Measurements from ENCODE around the gene ZSWIM6. TPM values are rescaled to one million over a fixed set of nuclear protein-coding genes. Genes with fewer than 3 reads are reported as not detected.
"Not testable (repeated sequence)": the region's sequence is repeated elsewhere in the genome, so short reads cannot be mapped to it uniquely, and the experiment has no call there.

The ZSWIM6 gene
- total RNA-seq, 1 donor from 2014 or later, result 8.9 TPM

DNA sequence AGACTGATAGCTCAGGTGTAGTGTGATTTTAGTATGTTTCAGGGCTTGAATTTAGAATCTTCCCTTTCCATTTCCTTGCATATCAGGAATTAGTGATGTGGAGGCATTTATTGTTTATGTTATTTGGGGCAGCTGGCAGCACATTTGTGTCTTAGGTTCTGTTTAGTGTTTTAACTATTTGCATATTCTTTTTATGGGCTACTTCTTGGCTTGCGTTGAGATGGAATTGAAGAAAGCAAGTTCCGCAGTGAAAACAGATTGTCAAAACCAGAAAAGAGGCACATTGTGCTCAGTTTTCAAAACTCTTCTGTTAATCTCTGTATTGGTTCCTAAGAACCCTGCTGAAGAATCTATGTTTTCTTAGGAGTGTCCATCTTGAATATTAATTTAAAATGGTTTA lies 80.3 kb downstream of the ZSWIM6 start:
- H3K4me1 Mint-ChIP-seq (ENCODE audit: low read depth), result peaks cover 32% of the 10 kb centered on the region
- intact Hi-C loops (cut with micrococcal nuclease), result no loop called here
- H3K36me3 Mint-ChIP-seq (ENCODE audit: low read depth), result no peaks in the 10 kb centered on the region
- no peak for DNase-seq (ENCODE audit: low spot score)
- peaks cover 9% of the 10 kb centered on the region for H3K27me3 Mint-ChIP-seq (ENCODE audit: low read depth)
- H3K9me3 Mint-ChIP-seq, result no peaks in the 10 kb centered on the region
- H3K27ac Mint-ChIP-seq, result no peak overlapping the region
- H3K4me3 Mint-ChIP-seq (ENCODE audit: low read depth), result no peak overlapping the region

- intact Hi-C loops (cut with micrococcal nuclease), result not testable (repeated sequence)
Observed at GRCh38 chr5:61413205-61413604, 81.1 kb downstream of the ZSWIM6 start.

GRCh38 chr5:61414806-61415205 lies 82.7 kb downstream of the ZSWIM6 start:
- H3K27ac Mint-ChIP-seq, result no peak overlapping the region
- H3K4me3 Mint-ChIP-seq (ENCODE audit: low read depth), result no peak overlapping the region
- no peaks in the 10 kb centered on the region for H3K9me3 Mint-ChIP-seq
- intact Hi-C loops (cut with micrococcal nuclease), result no loop called here
- peaks cover 21% of the 10 kb centered on the region for H3K4me1 Mint-ChIP-seq (ENCODE audit: low read depth)
- no peak for DNase-seq (ENCODE audit: low spot score)
- H3K27me3 Mint-ChIP-seq (ENCODE audit: low read depth), result peaks cover 4% of the 10 kb centered on the region
- no peaks in the 10 kb centered on the region for H3K36me3 Mint-ChIP-seq (ENCODE audit: low read depth)

More at GRCh38 chr5:61413205-61413604, 81.1 kb downstream of the ZSWIM6 start:
- not testable (repeated sequence) for H3K27me3 Mint-ChIP-seq (ENCODE audit: low read depth); H3K9me3 Mint-ChIP-seq; H3K27ac Mint-ChIP-seq; H3K36me3 Mint-ChIP-seq (ENCODE audit: low read depth); DNase-seq (ENCODE audit: low spot score); H3K4me3 Mint-ChIP-seq (ENCODE audit: low read depth)
- peaks cover 31% of the 10 kb centered on the region for H3K4me1 Mint-ChIP-seq (ENCODE audit: low read depth)

GRCh38 chr5:61416010-61416409 lies 84.0 kb downstream of the ZSWIM6 start:
- H3K27ac Mint-ChIP-seq, result no peak overlapping the region
- intact Hi-C loops (cut with micrococcal nuclease), result no loop called here
- peaks cover 23% of the 10 kb centered on the region for H3K4me1 Mint-ChIP-seq (ENCODE audit: low read depth)
- H3K4me3 Mint-ChIP-seq (ENCODE audit: low read depth), result no peak overlapping the region
- H3K36me3 Mint-ChIP-seq (ENCODE audit: low read depth), result no peaks in the 10 kb centered on the region
- DNase-seq (ENCODE audit: low spot score), result no peak
- H3K9me3 Mint-ChIP-seq, result peaks cover 3% of the 10 kb centered on the region
- peaks cover 4% of the 10 kb centered on the region for H3K27me3 Mint-ChIP-seq (ENCODE audit: low read depth)

GRCh38 chr5:61416420-61416819 lies 84.4 kb downstream of the ZSWIM6 start:
- Mint-ChIP-seq H3K27ac (no peak overlapping the region), H3K9me3 (peaks cover 8% of the 10 kb centered on the region), H3K4me1 (ENCODE audit: low read depth) (peaks cover 23% of the 10 kb centered on the region), H3K4me3 (ENCODE audit: low read depth) (no peak overlapping the region), H3K27me3 (ENCODE audit: low read depth) (peaks cover 4% of the 10 kb centered on the region), H3K36me3 (ENCODE audit: low read depth) (no peaks in the 10 kb centered on the region)
- intact Hi-C loops (cut with micrococcal nuclease), result no loop called here
- DNase-seq (ENCODE audit: low spot score), result no peak

- H3K27ac Mint-ChIP-seq, result no peak overlapping the region
- peaks cover 16% of the 10 kb centered on the region for H3K9me3 Mint-ChIP-seq
- intact Hi-C loops (cut with micrococcal nuclease), result no loop called here
- peaks cover 2% of the 10 kb centered on the region for H3K36me3 Mint-ChIP-seq (ENCODE audit: low read depth)
- peaks cover 23% of the 10 kb centered on the region for H3K4me1 Mint-ChIP-seq (ENCODE audit: low read depth)
- no peak overlapping the region for H3K4me3 Mint-ChIP-seq (ENCODE audit: low read depth)
- peaks cover 4% of the 10 kb centered on the region for H3K27me3 Mint-ChIP-seq (ENCODE audit: low read depth)
- DNase-seq (ENCODE audit: low spot score), result no peak
Observed at GRCh38 chr5:61417340-61417739, 85.3 kb downstream of the ZSWIM6 start.

GRCh38 chr5:61417851-61418250 lies 85.8 kb downstream of the ZSWIM6 start:
- H3K27me3 Mint-ChIP-seq (ENCODE audit: low read depth), result peaks cover 4% of the 10 kb centered on the region
- peaks cover 23% of the 10 kb centered on the region for H3K4me1 Mint-ChIP-seq (ENCODE audit: low read depth)
- peaks cover 18% of the 10 kb centered on the region for H3K9me3 Mint-ChIP-seq
- no peak overlapping the region for H3K27ac Mint-ChIP-seq
- intact Hi-C loops (cut with micrococcal nuclease), result no loop called here
- H3K4me3 Mint-ChIP-seq (ENCODE audit: low read depth), result no peak overlapping the region
- peaks cover 2% of the 10 kb centered on the region for H3K36me3 Mint-ChIP-seq (ENCODE audit: low read depth)
- DNase-seq (ENCODE audit: low spot score), result no peak

DNA sequence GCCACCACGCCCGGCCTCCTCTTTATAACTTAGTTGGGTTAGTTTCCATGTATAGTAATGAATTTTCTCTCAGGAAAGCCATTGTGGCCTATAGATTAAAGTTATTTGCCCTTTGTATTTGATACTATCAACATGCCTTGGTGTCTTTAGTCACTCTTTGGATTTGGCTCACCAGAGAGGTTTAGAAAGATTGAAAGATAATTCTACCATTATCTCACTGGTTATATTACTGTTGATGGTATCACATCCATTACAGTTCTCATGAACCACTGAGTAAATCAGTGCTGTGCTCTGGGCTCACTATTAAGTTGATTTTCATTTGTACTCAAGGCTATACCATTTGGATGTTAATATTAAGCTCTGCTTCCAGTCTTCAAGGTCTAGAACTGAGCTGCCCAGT lies 87.0 kb downstream of the ZSWIM6 start:
- Mint-ChIP-seq H3K36me3 (ENCODE audit: low read depth) (peaks cover 2% of the 10 kb centered on the region), H3K4me1 (ENCODE audit: low read depth) (peaks cover 30% of the 10 kb centered on the region), H3K9me3 (peaks cover 18% of the 10 kb centered on the region), H3K4me3 (ENCODE audit: low read depth) (no peak overlapping the region), H3K27ac (no peak overlapping the region), H3K27me3 (ENCODE audit: low read depth) (peaks cover under 1% of the 10 kb centered on the region)
- intact Hi-C loops (cut with micrococcal nuclease), result no loop called here
- no peak for DNase-seq (ENCODE audit: low spot score)

GRCh38 chr5:61420016-61420415 lies 88.0 kb downstream of the ZSWIM6 start:
- Mint-ChIP-seq H3K36me3 (ENCODE audit: low read depth) (peaks cover 2% of the 10 kb centered on the region), H3K27ac (no peak overlapping the region), H3K27me3 (ENCODE audit: low read depth) (no peaks in the 10 kb centered on the region), H3K4me3 (ENCODE audit: low read depth) (no peak overlapping the region), H3K4me1 (ENCODE audit: low read depth) (peaks cover 28% of the 10 kb centered on the region), H3K9me3 (peaks cover 18% of the 10 kb centered on the region)
- intact Hi-C loops (cut with micrococcal nuclease), result no loop called here
- DNase-seq (ENCODE audit: low spot score), result no peak

DNA sequence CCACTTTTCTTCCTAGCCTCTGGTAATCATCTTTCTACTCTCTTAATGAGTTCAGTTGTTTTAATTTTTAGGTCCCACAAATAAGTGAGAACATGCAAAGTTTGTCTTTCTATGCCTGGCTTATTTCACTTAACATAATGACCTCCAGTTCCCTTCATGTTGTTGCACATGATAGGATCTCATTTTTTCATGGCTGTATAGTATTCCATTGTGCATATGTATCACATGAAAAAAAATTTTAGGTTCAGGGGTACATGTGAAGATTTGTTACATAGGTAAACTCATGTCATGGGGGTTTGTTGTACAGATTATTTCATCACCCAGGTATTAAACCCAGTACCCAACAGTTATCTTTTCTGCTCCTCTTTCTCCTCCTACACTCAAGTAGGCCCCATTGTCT lies 89.2 kb downstream of the ZSWIM6 start:
- DNase-seq (ENCODE audit: low spot score); H3K27me3 Mint-ChIP-seq (ENCODE audit: low read depth); H3K4me3 Mint-ChIP-seq (ENCODE audit: low read depth); H3K36me3 Mint-ChIP-seq (ENCODE audit: low read depth); intact Hi-C loops (cut with micrococcal nuclease); H3K27ac Mint-ChIP-seq: not testable (repeated sequence)
- H3K4me1 Mint-ChIP-seq (ENCODE audit: low read depth), result peaks cover 22% of the 10 kb centered on the region
- H3K9me3 Mint-ChIP-seq, result peaks cover 18% of the 10 kb centered on the region

- no peak for DNase-seq (ENCODE audit: low spot score)
- no peak overlapping the region for H3K4me3 Mint-ChIP-seq (ENCODE audit: low read depth)
- no peak overlapping the region for H3K27ac Mint-ChIP-seq
- intact Hi-C loops (cut with micrococcal nuclease), result no loop called here
- H3K27me3 Mint-ChIP-seq (ENCODE audit: low read depth), result no peaks in the 10 kb centered on the region
- H3K9me3 Mint-ChIP-seq, result peaks cover 18% of the 10 kb centered on the region
- peaks cover 15% of the 10 kb centered on the region for H3K4me1 Mint-ChIP-seq (ENCODE audit: low read depth)
- H3K36me3 Mint-ChIP-seq (ENCODE audit: low read depth), result peaks cover 2% of the 10 kb centered on the region
Observed at GRCh38 chr5:61423487-61424145, 91.6 kb downstream of the ZSWIM6 start.

GRCh38 chr5:61425918-61426317 lies 93.9 kb downstream of the ZSWIM6 start:
- Mint-ChIP-seq H3K4me3 (ENCODE audit: low read depth) (no peak overlapping the region), H3K27me3 (ENCODE audit: low read depth) (no peaks in the 10 kb centered on the region), H3K9me3 (peaks cover 15% of the 10 kb centered on the region), H3K36me3 (ENCODE audit: low read depth) (peaks cover 2% of the 10 kb centered on the region), H3K27ac (no peak overlapping the region), H3K4me1 (ENCODE audit: low read depth) (peaks cover 16% of the 10 kb centered on the region)
- no peak for DNase-seq (ENCODE audit: low spot score)
- intact Hi-C loops (cut with micrococcal nuclease), result no loop called here

DNA sequence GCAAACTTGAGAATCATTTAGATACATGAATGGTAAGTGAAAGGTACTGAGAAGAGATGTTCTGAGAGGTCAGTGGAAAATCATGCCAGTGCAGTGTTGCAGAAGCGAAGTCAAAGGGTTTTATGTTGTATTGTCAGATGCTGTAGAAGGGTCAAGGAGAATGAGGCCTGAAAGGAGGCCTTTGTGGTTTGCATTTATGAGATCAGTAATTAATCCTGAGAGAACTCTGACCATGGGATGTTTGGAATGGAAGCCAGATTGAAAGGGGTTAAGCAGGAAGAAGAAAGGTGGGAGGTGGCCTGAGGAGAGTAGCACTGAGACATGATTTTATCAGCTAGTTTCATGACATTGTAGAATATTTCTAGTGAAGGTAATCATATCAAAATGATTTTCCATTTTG lies 97.8 kb downstream of the ZSWIM6 start:
- Mint-ChIP-seq H3K36me3 (ENCODE audit: low read depth) (no peaks in the 10 kb centered on the region), H3K27ac (no peak overlapping the region), H3K4me1 (ENCODE audit: low read depth) (peaks cover 6% of the 10 kb centered on the region), H3K27me3 (ENCODE audit: low read depth) (no peaks in the 10 kb centered on the region), H3K4me3 (ENCODE audit: low read depth) (no peak overlapping the region), H3K9me3 (no peaks in the 10 kb centered on the region)
- intact Hi-C loops (cut with micrococcal nuclease), result no loop called here
- DNase-seq (ENCODE audit: low spot score), result no peak

All from activated T-helper 2 cell treated with anti-CD3 and anti-CD28 coated beads, Interferon-gamma antibody, Interleukin-2, Interleukin-4, amounts not matched to agents 10 μg/mL and 5 μg/mL and 100 μg/mL, durations not matched to agents 14 hours and 24 hours and 36 hours (primary cell).